SKM-1 treated with dmso at 0.1 percent for 144 hours (cell line): ENCODE measurements around the gene LAMB1.

Experiments
- DNase-seq: peaks from one replicate; lab custom pipeline; 2025; ENCODE audit not compliant: unreplicated experiment; lab: John Stamatoyannopoulos, UW

The LAMB1 gene

DNA sequence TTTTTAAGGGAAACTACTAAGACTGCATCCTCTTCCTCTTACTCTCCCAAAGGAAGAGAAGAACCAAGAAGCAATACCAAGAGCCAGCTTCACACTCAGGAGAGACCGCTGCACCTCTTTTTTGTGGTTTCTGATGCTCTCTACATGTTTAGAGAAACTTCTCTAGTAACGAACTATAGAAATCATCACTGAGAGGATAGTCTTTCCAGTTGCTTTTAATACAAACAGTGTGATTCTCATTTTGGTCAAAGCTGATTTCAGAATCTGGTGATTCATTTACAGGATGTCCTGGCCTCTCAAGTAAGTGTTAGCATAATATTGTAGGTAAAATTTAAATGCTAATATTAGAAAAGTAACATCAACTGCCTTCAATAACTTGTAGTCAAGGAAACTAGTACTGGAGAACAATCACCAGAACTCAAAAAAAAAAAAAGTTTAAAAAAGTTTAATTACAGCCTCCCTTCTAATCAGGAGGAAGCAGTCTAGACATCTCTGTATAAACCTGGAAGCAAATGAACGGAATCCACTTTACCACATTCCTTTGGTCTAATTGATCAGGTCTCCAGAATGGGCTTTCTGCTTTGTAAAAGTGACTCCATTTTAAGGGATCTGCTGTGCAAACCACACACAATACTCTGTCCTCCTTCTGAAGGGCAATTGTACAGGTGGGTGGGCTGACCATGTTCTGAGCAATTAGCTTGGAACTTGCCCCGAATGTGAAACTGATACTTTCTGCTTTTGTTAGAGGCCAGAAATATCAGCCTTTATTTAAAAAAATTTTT lies 3.0 kb downstream of the LAMB1 start:
- DNase-seq = no peak

DNA sequence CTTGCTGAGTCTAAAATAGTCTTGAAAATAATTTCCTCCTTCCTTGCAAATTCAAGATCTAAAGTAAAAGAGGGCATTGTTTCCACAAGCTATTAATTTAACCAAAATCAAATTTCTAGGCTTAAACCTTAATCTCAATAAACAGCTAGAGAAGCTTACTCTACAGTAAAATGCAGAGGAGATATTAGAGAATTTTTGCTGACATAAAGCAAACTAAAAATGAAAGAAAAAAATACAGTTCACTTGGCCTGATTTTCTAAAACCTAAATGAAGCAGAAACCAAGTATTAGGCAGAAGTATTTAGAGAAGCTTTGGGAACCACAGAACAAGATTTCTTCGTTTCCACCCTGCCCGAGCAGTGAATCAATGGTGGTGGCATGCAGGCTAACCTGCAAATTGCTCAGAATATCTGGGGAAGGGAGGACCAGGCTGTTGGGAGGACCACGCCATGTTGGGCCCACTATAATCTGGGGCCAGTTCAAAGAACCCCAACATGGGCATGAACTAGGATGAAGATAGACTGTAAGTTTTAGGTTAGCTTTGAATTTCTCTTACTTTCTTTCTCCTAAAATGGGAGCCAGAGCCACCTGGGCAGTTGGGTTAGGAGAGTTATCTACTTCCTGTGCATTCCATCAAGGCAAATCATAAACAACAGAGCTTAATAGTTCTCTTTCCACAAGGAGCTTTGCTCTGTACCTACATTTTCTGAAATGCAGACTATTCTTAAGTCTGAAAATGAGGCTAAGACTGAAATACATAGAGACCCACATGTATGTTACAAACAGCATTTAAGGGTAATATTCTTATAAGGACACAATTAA lies 4.1 kb downstream of the LAMB1 start:
- no peak for DNase-seq

DNA sequence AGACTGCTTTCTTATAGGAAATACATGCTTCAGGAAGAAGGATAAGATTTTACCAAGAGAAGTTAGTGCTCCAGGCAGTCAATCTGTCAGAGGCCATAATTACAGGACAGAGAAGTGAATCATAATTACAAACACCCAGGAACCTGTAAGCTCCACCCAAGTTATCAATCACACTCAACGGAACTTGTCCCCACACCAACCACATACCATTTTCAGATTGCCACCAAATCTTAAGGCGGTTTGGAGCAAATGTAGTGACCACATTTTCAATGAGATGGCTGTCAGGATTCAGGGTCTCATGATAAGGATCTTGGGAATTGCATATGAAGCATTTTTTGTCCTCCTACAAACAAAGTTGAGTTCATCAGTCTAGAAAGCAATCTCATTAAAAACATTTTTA lies 4.8 kb downstream of the LAMB1 start:
- DNase-seq = no peak

DNA sequence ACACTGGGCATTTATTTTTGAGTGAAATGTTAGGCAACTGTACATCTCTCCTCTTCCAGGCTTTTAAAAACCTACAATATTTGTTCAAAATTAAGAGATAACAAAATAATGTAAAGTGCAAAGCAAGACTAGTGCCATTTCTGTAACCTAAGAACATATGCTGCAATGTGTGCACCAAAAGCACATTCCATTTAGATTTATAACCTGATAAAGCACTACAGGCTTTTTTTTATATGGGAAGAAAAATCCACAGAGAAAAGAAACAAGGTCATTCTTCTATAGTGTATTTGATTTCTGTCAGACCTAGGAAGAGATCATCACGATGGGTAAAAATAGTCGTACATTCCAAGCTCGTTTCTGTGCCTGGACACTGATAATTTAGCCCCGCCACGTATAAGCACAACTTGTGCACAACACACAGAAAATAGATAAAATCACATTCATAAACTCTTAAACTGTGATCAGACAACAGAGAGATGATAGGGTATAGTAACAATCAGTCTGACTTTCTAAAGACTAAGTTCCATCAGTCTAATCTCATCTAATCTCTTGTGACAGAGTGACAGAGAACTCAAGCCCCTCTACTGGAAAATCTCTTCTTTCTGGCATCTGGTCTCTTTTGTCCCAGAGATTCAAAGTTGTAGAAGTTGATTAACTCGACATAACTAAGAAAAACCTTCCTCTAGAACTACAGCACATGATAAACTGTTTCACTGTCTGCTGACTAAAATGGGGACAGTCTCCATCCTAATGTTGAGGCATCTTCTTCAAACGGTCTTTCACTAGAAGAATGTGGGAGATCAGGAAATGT lies 6.7 kb downstream of the LAMB1 start:
- no peak for DNase-seq

DNA sequence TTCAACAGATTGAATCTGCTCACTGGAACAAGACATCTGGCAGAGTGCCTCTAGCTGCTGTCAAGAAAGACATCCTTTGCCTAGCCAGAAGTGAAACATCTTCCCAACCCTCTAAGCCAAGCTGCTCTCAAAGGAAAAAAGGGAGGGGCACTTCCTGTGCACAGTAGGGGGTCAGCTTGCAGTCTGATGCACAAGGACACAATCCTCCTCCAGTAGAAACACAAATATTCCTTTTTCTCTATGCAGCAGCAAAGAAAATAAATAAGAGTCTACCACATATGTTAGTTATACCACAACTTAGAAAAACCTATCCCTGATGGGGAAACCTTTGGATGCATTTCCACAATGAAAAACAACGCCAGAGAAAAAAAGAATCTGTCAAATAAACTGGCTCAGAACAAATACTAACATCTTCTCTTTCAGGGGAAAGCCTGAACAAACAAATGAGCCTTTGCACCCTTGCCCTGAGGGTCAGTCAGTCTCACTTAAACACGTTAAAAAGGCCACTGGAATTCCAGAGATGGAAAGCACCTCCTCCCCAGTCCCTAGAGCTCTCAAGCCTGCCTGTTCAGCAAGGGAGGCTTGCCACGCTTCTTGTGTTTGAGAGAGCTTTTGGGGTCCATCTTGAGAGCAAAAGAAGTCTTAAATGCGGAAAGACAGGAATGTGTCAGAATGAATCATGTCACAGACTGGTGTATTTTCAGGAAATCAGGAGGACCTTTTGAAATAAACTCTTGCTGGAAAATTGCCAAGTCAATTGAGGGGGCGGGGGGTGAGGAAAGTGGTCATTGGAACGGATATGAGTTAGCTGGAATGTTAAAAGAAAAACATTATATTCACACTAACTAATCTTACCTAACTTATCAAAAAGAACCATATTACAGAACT lies 7.5 kb downstream of the LAMB1 start:
- DNase-seq = no peak

DNA sequence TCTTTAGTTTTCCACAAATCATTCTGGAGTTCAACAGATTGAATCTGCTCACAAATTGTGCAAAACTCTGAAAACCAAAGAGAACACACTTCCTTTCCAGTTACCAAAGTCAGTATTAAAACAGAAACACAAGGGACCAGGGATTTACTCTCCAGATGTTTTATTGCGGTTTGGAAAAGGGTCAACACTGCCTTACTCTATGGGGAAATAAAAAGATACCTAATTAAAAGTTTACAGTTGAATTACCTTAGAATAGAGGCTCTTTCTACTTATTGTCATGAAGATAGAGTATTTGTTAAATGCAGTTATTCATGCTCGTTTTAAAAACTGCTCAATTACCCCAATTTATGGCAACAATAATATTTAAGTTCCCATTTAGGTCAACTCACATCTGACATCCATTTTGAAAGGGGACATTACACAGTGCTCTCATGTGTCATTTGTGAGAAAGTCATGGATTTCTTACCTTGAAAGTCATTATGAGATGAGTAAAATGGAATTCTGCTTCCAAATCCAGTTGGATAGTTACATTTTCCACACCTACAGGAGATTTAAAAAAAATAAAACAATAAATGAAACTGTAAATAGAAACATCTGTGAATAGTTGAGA lies 8.4 kb downstream of the LAMB1 start:
- no peak for DNase-seq

DNA sequence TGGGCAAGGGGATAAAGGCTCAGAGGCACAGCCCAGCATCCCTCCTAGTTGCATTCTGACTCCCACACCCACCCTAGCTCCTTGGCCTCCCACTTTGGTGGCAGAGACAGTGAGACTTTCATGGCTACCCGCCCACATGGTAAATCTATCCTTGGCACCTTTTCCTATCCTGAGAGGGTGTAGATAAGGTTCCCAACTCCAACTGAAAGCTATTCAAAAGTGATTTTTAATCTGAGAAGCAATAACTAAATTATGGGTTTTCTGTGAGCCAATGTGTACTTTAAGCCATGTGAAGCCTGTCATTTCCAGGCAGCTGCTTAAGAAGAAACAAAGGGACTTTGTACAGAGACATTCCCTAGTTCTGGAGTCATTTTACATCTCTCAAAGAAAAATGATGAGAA lies 9.1 kb downstream of the LAMB1 start:
- DNase-seq = no peak

DNA sequence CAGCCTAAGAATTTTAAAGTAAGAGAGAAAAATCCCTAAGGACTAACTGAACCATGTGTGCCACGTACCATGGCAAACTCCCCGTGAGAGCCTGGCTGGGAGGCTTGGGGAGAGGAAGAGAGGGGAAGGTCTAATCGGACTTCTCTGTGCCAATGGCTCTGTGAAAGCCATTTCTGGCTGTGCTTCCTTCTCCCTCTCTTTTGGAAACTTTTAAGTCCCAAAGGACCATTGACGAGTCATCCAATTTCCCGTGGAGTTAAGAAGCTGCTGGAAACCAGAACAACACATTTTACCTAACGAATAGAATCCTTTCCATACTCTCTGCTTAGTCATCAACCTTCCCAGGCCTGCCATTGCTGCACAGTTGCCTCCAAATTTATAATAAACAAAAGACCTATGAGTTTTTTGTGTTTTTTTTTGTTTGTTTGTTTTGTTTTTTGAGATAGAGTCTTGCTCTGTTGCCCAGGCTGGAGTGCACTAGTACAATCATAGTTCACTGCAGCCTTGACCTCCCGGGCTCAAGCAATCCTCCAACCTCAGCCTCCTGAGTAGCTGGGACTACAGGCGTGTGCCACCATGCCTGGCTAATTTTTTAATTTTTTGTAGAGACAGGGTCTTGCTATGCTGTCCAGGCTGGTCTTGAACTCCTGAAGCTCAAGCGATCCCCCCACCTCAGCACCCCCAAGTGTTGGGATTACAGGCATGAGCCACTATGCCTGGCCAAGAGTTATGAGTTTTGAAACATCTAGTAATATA lies 13.2 kb downstream of the LAMB1 start:
- no peak for DNase-seq

DNA sequence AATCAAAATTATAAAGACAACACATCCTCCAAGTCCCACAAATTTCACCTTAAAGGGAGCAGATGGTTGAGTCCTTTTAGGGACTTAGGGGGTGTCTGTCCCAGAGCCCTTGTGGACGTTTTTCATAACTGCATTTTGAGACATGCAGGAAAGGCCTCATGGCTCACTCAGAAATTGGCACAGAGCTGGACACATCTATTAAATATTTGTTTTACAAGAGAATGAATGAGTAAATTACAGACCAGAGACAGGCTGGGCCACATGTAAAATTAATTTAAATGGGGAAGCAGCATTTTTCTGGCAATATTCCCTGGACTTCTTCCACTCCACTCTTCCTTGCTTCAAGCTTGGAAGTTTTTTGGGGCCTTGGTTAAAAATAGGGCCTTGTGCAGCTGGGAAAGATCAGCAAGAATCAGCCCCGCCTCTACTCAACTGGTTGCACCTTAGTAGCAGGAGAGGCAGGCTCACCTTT lies 20.0 kb downstream of the LAMB1 start:
- DNase-seq = no peak

DNA sequence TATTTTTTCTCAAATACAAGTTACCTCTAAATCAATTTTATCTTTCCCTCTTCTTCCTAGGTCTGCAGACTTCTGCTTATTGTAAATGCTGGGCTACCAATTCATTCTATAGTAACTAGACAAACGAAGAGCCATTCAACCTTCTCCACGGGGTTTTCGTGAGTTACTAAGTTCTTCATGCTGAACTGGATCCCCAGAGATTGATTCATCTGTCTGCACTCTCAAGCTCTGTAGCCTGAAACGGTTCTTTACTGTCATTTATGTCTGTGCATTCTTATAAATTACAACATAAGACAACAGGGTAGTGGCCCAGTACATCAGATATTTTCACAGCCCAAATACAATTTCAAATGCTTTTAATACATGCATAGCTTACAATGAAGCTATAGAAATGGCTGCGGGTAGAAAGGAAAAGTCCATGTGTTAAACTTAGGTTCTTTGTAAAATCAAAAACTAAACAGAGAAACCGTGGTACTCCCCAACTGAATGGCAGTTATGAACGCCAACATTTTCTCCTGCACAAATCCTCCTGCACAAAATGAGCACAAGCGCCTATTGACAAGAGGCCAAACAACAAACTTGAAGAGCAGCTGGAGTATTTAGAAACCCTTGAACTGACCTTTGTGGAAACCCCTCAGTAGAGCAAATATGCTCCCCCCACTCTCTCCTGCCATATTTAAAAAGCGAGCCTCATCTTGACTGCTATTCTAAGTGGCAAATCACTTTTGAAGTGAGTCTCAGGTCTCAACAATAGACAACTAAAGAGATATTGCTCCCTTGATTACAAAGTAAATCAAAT lies 20.7 kb downstream of the LAMB1 start:
- DNase-seq = no peak

DNA sequence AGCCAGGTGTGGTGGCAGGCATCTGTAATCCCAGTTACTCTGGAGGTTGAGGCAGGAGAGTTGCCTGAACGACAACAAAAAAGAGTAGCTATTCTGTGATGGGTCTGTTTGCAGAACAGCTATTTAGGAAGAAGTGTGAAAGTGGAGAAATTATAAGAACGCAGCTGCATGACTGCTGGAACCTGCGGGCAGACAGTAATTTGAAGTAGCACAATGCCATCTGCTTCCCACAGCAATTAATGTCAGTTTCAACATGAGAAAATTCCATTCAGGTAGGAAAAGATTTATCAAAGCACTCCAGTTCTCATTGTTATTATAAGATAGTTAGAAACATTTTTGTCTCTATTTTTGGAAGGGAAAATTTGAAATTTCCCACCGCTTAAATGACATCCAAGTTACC lies 21.5 kb downstream of the LAMB1 start:
- no peak for DNase-seq

DNA sequence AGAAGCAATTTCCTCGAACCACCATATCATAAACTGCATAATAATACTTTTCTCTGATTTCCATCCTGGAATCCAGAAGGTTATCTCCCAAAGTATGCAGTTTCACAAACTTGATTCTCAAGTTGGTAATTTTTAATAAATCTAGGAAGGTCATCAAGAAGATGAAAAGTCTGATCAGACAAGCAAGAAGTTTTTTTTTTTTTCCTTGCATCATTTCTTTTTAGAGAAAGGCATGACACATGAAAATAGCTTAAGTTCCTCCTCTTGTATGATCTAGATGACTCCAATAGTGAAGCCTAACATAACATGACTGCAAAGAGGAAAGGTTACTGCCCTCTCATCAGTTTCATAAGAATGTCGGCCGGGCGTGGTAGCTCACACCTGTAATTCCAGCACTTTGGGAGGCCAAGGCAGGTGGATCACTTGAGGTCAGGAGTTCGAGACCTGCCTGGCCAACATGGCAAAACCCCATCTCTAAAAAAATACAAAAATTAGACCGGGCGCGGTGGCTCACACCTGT lies 22.2 kb downstream of the LAMB1 start:
- DNase-seq = no peak

DNA sequence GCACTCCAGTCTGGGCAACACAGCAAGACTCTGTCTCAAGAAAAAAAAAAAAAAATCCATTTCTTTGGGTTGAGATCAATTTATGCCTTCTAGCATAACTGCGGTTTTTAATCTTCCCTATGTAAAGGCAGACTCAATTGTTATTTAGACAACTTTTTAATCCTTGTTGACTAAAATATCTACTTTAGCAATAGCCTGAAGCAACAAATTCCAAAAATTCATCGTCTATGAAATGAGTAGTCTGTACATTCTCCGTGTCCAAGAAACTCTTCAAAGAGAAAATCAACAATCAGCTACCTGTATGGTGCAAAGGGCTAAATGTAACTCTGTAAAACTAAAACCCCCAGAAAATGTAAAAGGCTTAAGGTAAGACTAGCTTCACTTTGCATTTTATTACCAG lies 22.8 kb downstream of the LAMB1 start:
- DNase-seq = no peak

DNA sequence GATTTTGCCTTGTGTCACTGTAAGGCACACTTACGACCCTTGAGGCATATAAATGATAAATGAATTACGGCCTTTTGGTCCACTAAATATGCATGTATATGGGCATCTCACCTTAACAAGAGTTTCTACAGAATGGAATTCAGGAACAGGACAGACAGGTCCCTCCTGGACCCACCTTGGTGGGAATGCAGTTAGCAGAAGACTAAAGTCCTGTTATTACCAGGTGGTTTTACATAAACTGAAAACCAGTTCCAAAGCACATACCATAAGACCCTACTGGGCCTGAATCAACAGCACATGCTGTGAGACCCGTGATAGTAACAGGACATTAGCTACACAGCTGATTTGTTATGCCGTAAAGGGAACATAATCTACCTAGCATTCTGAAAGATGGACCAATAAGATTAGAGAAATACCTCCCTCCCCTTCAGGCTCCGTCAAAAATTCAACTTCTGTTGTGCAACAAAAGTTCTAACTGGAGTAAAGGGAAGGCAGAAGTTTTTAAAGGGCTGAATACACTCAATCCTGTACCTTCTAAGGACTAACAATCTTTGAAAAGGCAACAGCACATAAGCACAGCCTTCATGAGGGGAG lies 24.0 kb downstream of the LAMB1 start:
- DNase-seq = no peak

DNA sequence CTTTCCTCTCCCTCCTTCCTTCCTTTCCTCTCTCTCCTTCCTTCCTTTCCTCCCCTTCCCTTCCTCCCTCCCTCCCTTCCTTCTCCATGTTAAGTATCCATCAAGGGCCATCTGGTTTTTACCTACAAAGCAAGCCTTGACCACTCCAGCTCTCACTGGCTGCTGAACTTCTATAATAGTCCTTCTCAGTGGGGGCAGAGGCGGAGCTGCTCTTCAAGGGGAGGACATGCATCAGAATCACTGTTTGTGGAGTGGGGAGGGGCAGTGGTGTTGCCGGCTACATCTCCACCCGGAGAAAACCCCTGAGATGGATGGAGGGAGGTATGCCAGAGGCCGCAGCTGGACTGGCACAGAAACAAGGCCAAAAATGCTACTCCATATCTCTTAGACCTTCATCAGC lies 25.9 kb downstream of the LAMB1 start:
- no peak for DNase-seq

DNA sequence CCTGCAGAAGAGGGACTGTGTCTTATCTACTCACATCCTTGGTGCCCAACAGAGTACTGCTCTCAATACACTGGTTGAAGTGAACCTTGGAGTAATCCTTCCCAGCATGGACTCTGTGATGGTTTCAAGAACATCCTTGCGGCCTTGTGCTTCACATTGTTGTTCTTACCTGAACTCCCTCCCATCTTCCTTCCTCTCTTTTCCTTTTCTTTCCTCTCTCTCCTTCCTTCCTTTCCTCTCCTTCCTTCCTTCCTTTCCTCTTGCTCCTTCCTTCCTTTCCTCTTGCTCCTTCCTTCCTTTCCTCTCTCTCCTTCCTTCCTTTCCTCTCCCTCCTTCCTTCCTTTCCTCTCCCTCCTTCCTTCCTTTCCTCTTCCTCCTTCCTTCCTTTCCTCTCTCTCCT lies 26.3 kb downstream of the LAMB1 start:
- DNase-seq = no peak

DNA sequence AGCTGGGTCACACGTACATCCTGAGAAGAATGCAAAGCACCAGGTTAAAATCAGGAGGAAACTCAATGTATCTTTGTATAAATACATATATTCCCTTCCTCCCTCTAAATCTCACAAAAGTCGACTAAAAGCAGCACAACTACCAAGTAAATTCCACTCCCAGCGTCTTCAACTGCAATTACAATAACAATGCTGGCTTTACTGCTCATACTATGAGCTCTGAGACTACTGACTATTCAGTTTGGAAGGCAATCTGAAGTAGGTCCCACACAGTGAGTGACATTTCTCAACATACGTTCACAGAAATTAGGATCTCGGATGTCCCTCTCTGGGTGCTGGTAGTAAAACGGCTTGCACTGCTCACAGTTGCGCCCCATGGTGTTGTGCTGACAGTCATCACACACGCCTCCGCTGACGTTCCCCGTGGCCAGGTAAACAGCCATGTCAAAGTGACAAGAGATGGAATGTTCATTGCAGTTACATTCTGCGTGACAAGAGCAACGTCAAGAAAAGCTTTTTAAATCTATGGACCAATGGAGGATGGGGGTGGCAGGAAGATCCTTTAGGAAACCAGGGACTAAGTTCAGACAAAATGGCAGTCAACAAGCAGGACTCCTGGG lies 27.5 kb downstream of the LAMB1 start:
- no peak for DNase-seq

DNA sequence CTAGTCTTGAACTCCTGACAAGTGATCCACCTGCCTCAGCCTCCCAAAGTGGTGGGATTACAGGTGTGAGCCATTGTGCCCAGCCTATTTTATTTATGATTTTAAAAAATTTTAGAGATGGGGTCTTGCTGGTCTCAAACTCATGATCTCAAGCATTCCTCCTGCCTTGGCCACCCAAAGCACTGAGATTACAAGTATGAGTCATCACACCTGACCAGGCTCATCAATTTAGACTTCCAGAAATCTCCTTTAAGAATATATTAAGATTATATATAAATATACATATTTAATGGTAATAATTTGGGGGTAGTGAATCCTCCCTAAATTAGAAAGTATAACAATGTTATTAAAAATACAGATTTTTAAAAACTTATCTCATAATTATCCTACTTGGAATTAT lies 29.1 kb downstream of the LAMB1 start:
- DNase-seq = no peak
